K562 (cell line): Measurements from ENCODE around the gene CIAO3. TPM values are rescaled to one million over a fixed set of nuclear protein-coding genes. Genes with fewer than 3 reads are reported as not detected.
A peak's percentile ranks its signal among the peaks of the same experiment; 100 is the strongest.

Source experiments
- NR2F6 ChIP-seq: fragments of 450-650 bp; formaldehyde crosslinking; IDR thresholded peaks from 2 replicates; pipeline ENCODE4 v1.4.0; 2020; ENCODE audit warnings: mild to moderate bottlenecking
- POLR2G ChIP-seq: fragments of 200-400 bp; formaldehyde crosslinking; IDR thresholded peaks from 2 replicates; pipeline ENCODE4 v1.6.1; 2017; ENCODE audit warnings: low read depth, mild to moderate bottlenecking, antibody characterized with exemption, low read length, moderate library complexity
- SNRNP70 ChIP-seq: fragments of 200-400 bp; formaldehyde crosslinking; optimal IDR thresholded peaks from 2 replicates; pipeline ENCODE3; 2017; ENCODE audit warnings: low read depth, low read length
- STAG1 ChIP-seq: sonication (generic); formaldehyde crosslinking; IDR thresholded peaks from 2 replicates; pipeline ENCODE4 v1.5.0; 2020; ENCODE audit warnings: missing genetic modification reagents, borderline replicate concordance
- U2AF2 ChIP-seq: fragments of 200-400 bp; formaldehyde crosslinking; optimal IDR thresholded peaks from 2 replicates; pipeline ENCODE3; 2017; ENCODE audit warnings: low read depth, mild to moderate bottlenecking, low read length
- polyA plus RNA-seq, 8 experiments: library from polyadenylated mRNA; depleted of rRNA in 4 of 8; stranded (reverse) in 5 of 8; unstranded in 3 of 8; fragments of >200 nt; fragmentation: Nextera tagmentation in 2 of 8; fragmentation: Illumina TruSeq in 1 of 8; extraction: Ambion mirVana in 2 of 8; extraction: Trizol in 1 of 8; gene quantifications; 2 replicates each; pipeline versions ENCODE4 v1.2.1 to v1.2.3, GENCODE V29; 2011 to 2014; ENCODE audit warnings: inconsistent platforms in 1 of 8, missing spikeins in 1 of 8
- total RNA-seq, 7 experiments: library from RNA; depleted of rRNA in 6 of 7; stranded (reverse); fragments of >200 nt in 6 of 7; fragmentation: Illumina TruSeq in 2 of 7; extraction: Trizol in 2 of 7; gene quantifications; 2 replicates each; pipeline versions ENCODE4 v1.2.1 to v1.2.3, GENCODE V29; 2011 to 2021; ENCODE audit warnings: low replicate concordance in 1 of 7
- TF ChIP-seq, protein P1 (sequence below): sonication (generic); formaldehyde crosslinking; IDR thresholded peaks from 2 replicates; pipeline ENCODE4 v1.8.1; 2023; ENCODE audit warnings: mild to moderate bottlenecking, missing genetic modification reagents
- TF ChIP-seq, protein P2 (sequence below): sonication (generic); formaldehyde crosslinking; IDR thresholded peaks from 2 replicates; pipeline ENCODE4 v1.8.0; 2023; ENCODE audit warnings: mild to moderate bottlenecking, missing genetic modification reagents
- TF ChIP-seq, protein P3 (sequence below): fragments of 450-650 bp; formaldehyde crosslinking; IDR thresholded peaks from 2 replicates; pipeline ENCODE4 v1.4.0; 2020; ENCODE audit warnings: mild to moderate bottlenecking, moderate library complexity
- TF ChIP-seq, protein P4 (sequence below), 2 experiments: fragments of 200-800 bp in 1 of 2; sonication (Bioruptor generic) in 1 of 2; sonication (generic) in 1 of 2; formaldehyde crosslinking in 1 of 2; IDR thresholded peaks in 1 of 2; conservative IDR thresholded peaks in 1 of 2; 2 replicates each; pipeline versions ENCODE4 v1.5.0 to v1.6.1; 2016 to 2020; ENCODE audit warnings: missing compliant biosample characterization in 1 of 2, missing genetic modification characterization in 1 of 2, missing genetic modification reagents in 1 of 2
- TF ChIP-seq, protein P5 (sequence below): fragments of 450-650 bp; IDR thresholded peaks from 2 replicates; pipeline ENCODE4 v1.6.1; 2016
- TF ChIP-seq, protein P6 (sequence below): fragments of 250-450 bp; sonication (Bioruptor Pico); IDR thresholded peaks from 2 replicates; pipeline ENCODE4 v1.4.0; 2020; ENCODE audit warnings: borderline replicate concordance
- TF ChIP-seq, protein P7 (sequence below): fragments of 450-650 bp; conservative IDR thresholded peaks from 2 replicates; pipeline ENCODE4 v1.6.1; 2016; ENCODE audit warnings: missing genetic modification characterization, low read depth, mild to moderate bottlenecking, missing compliant biosample characterization, moderate library complexity

The CIAO3 gene
- total and polyA plus RNA-seq, 9 of the 15 experiments (the other 6 are each of a cell fraction or from before 2014, with no cell fraction given): 2.2 to 35.6 (median 18.7) TPM

DNA sequence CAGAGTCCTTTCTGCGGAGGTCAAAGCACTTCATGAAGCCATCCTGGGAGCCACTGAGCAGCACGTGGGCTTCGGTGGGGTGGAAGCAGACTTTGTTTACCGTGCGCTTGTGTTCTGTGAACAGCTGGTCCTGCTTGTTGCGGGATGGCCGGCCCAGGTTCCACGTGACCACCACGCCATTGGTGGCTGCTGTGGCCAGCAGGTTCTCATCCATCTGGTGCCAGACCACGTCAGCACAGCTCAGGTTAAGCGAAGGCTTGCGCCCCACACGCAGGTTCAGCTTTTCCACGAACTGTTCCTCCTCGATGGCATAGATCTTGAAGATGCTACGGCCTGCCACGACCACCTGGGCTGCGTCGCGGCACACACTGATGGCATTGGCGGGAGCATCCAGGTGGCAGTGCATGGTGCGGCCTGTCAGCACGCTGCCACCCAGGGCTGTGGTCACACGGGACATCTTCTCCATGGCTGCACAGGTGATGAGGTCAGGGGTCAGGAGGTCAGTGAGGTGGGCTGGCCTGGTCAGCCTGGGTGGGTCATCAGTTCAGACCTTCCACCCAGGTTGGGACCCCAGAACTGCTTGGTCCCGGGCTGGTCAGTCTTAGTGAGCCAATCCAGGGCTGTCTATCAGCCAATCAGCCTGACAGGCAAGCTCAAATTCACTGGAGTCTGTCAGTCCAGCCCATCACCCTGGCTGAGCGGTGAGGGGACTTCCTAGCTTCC lies 51.5 kb downstream of the CIAO3 start (continued):
- TF ChIP-seq, protein P1, sequence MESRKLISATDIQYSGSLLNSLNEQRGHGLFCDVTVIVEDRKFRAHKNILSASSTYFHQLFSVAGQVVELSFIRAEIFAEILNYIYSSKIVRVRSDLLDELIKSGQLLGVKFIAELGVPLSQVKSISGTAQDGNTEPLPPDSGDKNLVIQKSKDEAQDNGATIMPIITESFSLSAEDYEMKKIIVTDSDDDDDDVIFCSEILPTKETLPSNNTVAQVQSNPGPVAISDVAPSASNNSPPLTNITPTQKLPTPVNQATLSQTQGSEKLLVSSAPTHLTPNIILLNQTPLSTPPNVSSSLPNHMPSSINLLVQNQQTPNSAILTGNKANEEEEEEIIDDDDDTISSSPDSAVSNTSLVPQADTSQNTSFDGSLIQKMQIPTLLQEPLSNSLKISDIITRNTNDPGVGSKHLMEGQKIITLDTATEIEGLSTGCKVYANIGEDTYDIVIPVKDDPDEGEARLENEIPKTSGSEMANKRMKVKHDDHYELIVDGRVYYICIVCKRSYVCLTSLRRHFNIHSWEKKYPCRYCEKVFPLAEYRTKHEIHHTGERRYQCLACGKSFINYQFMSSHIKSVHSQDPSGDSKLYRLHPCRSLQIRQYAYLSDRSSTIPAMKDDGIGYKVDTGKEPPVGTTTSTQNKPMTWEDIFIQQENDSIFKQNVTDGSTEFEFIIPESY (CRISPR knock-in tag): peak; percentile 67; the same call in 1 of the 2 replicates
- TF ChIP-seq, protein P2, sequence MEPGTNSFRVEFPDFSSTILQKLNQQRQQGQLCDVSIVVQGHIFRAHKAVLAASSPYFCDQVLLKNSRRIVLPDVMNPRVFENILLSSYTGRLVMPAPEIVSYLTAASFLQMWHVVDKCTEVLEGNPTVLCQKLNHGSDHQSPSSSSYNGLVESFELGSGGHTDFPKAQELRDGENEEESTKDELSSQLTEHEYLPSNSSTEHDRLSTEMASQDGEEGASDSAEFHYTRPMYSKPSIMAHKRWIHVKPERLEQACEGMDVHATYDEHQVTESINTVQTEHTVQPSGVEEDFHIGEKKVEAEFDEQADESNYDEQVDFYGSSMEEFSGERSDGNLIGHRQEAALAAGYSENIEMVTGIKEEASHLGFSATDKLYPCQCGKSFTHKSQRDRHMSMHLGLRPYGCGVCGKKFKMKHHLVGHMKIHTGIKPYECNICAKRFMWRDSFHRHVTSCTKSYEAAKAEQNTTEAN (CRISPR knock-in tag): no peak
- TF ChIP-seq, protein P3, sequence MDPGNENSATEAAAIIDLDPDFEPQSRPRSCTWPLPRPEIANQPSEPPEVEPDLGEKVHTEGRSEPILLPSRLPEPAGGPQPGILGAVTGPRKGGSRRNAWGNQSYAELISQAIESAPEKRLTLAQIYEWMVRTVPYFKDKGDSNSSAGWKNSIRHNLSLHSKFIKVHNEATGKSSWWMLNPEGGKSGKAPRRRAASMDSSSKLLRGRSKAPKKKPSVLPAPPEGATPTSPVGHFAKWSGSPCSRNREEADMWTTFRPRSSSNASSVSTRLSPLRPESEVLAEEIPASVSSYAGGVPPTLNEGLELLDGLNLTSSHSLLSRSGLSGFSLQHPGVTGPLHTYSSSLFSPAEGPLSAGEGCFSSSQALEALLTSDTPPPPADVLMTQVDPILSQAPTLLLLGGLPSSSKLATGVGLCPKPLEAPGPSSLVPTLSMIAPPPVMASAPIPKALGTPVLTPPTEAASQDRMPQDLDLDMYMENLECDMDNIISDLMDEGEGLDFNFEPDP (CRISPR knock-in tag): no peak
- TF ChIP-seq NR2F6: 0 out of 2 replicates have a peak, but pooled peaks have one; percentile 44
- TF ChIP-seq, protein P4, sequence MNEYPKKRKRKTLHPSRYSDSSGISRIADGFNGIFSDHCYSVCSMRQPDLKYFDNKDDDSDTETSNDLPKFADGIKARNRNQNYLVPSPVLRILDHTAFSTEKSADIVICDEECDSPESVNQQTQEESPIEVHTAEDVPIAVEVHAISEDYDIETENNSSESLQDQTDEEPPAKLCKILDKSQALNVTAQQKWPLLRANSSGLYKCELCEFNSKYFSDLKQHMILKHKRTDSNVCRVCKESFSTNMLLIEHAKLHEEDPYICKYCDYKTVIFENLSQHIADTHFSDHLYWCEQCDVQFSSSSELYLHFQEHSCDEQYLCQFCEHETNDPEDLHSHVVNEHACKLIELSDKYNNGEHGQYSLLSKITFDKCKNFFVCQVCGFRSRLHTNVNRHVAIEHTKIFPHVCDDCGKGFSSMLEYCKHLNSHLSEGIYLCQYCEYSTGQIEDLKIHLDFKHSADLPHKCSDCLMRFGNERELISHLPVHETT (CRISPR knock-in tag; conservative IDR thresholded peaks at IDR 0.05 in 1 of 2, IDR thresholded peaks at IDR 0.05 in 1 of 2): no peak
- TF ChIP-seq, protein P5, sequence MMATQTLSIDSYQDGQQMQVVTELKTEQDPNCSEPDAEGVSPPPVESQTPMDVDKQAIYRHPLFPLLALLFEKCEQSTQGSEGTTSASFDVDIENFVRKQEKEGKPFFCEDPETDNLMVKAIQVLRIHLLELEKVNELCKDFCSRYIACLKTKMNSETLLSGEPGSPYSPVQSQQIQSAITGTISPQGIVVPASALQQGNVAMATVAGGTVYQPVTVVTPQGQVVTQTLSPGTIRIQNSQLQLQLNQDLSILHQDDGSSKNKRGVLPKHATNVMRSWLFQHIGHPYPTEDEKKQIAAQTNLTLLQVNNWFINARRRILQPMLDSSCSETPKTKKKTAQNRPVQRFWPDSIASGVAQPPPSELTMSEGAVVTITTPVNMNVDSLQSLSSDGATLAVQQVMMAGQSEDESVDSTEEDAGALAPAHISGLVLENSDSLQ: peak; percentile 44; the same call in 1 of the 2 replicates
- peak; percentile 22; the same call in 1 of the 2 replicates for TF ChIP-seq POLR2G
- TF ChIP-seq U2AF2: no peak
- TF ChIP-seq STAG1 (CRISPR knock-in tag): 0 out of 2 replicates have a peak, but pooled peaks have one; percentile 6
- no peak for TF ChIP-seq SNRNP70
- TF ChIP-seq, protein P6, sequence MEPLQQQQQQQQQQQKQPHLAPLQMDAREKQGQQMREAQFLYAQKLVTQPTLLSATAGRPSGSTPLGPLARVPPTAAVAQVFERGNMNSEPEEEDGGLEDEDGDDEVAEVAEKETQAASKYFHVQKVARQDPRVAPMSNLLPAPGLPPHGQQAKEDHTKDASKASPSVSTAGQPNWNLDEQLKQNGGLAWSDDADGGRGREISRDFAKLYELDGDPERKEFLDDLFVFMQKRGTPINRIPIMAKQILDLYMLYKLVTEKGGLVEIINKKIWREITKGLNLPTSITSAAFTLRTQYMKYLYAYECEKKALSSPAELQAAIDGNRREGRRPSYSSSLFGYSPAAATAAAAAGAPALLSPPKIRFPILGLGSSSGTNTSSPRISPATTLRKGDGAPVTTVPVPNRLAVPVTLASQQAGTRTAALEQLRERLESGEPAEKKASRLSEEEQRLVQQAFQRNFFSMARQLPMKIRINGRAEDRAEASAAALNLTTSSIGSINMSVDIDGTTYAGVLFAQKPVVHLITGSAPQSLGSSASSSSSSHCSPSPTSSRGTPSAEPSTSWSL (CRISPR knock-in tag): no peak
- TF ChIP-seq, protein P7, sequence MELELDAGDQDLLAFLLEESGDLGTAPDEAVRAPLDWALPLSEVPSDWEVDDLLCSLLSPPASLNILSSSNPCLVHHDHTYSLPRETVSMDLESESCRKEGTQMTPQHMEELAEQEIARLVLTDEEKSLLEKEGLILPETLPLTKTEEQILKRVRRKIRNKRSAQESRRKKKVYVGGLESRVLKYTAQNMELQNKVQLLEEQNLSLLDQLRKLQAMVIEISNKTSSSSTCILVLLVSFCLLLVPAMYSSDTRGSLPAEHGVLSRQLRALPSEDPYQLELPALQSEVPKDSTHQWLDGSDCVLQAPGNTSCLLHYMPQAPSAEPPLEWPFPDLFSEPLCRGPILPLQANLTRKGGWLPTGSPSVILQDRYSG (tag): no peak
